ENCODE data around the gene SPC25. TPM values are rescaled to one million over a fixed set of nuclear protein-coding genes. Genes with fewer than 3 reads are reported as not detected.
"Not testable (repeated sequence)": the region's sequence is repeated elsewhere in the genome, so short reads cannot be mapped to it uniquely, and the experiment has no call there.

The SPC25 gene
- total RNA-seq, 1 experiment from 2014 or later = 3.5 TPM

DNA sequence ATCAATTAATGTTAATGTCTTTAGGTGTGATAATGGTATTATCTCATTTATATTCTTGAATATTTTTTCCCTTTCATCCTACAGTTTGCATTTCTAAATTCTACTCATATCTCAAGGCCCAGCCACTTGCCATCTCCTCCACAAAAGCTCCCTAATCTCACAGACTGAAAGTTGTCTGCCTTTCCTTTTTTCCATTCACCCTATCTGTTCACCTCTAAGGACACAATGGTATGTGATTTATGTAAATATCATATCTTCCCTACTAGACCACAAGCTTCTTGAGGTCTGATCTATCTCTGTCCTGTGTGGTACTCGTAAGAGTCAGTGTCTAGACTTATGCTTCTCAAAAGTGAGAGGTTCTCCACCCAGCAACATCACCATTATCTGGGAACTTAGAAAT is 3.9 kb upstream of the SPC25 start:
- Mint-ChIP-seq H3K27ac (ENCODE audit: low read depth, unreplicated experiment) (no peak overlapping the region), H3K4me1 (ENCODE audit: insufficient read depth, unreplicated experiment) (peaks cover 5% of the 10 kb centered on the region), H3K36me3 (ENCODE audit: insufficient read depth, unreplicated experiment) (no peaks in the 10 kb centered on the region), H3K27me3 (ENCODE audit: insufficient read depth, unreplicated experiment) (peaks cover 40% of the 10 kb centered on the region), H3K4me3 (ENCODE audit: unreplicated experiment) (no peak overlapping the region), H3K9me3 (ENCODE audit: unreplicated experiment) (no peaks in the 10 kb centered on the region)
- no peak for DNase-seq (ENCODE audit: unreplicated experiment)
- CTCF ChIA-PET = interaction anchor here (0.8 kb wide), 1 partner anchor 557 kb away, joined by 3 read pairs; no protein-coding TSS in a partner anchor
- POLR2A ChIA-PET = interaction anchor here (0.8 kb wide), 1 partner anchor 12 kb away, joined by 3 read pairs; no protein-coding TSS in a partner anchor
- no TSS peak for BruUV-seq (replicated peaks)
- intact Hi-C loops (cut with micrococcal nuclease) = no loop called here
- TF ChIP-seq, protein P1, sequence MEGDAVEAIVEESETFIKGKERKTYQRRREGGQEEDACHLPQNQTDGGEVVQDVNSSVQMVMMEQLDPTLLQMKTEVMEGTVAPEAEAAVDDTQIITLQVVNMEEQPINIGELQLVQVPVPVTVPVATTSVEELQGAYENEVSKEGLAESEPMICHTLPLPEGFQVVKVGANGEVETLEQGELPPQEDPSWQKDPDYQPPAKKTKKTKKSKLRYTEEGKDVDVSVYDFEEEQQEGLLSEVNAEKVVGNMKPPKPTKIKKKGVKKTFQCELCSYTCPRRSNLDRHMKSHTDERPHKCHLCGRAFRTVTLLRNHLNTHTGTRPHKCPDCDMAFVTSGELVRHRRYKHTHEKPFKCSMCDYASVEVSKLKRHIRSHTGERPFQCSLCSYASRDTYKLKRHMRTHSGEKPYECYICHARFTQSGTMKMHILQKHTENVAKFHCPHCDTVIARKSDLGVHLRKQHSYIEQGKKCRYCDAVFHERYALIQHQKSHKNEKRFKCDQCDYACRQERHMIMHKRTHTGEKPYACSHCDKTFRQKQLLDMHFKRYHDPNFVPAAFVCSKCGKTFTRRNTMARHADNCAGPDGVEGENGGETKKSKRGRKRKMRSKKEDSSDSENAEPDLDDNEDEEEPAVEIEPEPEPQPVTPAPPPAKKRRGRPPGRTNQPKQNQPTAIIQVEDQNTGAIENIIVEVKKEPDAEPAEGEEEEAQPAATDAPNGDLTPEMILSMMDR (IDR thresholded peaks at IDR 0.05; ENCODE audit: unreplicated experiment) = no peak

DNA sequence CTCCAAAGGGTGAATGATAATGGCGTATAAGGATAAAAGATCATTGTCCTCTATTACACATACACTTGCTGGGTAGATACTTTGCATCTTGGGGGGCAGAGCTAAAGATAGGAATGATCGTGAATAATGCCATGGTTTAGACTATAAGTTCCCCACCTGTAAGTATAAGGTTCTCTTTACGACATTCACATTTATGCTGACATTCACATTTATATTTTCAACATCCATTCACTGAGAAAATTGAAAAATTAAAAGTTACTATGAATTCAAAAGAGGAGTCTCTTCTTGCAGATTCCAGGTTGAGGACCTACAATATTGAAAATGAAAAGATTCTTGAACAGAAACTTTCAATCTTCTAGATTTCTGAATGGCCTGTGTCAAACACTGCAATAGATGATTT is 2.1 kb upstream of the SPC25 start:
- peaks cover 34% of the 10 kb centered on the region for H3K27me3 Mint-ChIP-seq (ENCODE audit: insufficient read depth, unreplicated experiment)
- peaks cover 5% of the 10 kb centered on the region for H3K4me1 Mint-ChIP-seq (ENCODE audit: insufficient read depth, unreplicated experiment)
- no peak overlapping the region for H3K4me3 Mint-ChIP-seq (ENCODE audit: unreplicated experiment)
- CTCF ChIA-PET = interaction anchor here (0.9 kb wide), 1 partner anchor 30 kb away, joined by 3 read pairs; no protein-coding TSS in a partner anchor
- POLR2A ChIA-PET = interaction anchor here (0.7 kb wide), 1 partner anchor 433 kb away, joined by 3 read pairs; no protein-coding TSS in a partner anchor
- TF ChIP-seq, protein P1 (IDR thresholded peaks at IDR 0.05; ENCODE audit: unreplicated experiment) = no peak
- DNase-seq (ENCODE audit: unreplicated experiment) = no peak
- H3K36me3 Mint-ChIP-seq (ENCODE audit: insufficient read depth, unreplicated experiment) = no peaks in the 10 kb centered on the region
- intact Hi-C loops (cut with micrococcal nuclease) = no loop called here
- no TSS peak for BruUV-seq (replicated peaks)
- no peaks in the 10 kb centered on the region for H3K9me3 Mint-ChIP-seq (ENCODE audit: unreplicated experiment)
- no peak overlapping the region for H3K27ac Mint-ChIP-seq (ENCODE audit: low read depth, unreplicated experiment)

DNA sequence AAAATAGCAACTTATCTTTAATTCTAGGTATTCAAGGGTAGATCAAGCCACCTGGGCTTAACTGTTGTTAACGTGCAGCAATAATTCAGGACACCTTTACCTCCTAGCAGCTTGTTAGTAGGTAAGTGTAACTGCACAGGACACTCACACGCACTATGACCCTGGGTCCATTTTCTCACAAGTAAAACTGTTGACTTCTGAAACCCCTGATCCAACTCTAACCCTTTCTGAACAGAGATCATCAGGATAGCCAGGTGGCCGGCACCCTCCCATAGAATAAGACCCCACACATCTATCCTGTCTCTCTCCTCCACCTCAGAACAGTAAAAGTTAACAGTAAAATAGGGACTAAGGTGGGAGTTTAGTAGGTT is 610 bp downstream of the SPC25 start:
- TF ChIP-seq, protein P1 (IDR thresholded peaks at IDR 0.05; ENCODE audit: unreplicated experiment) = no peak
- ChIA-PET POLR2A (no interaction called here), CTCF (interaction anchor here (1.2 kb wide), 1 partner anchor 15 kb away, joined by 3 read pairs; no protein-coding TSS in a partner anchor)
- no peak overlapping the region for H3K27ac Mint-ChIP-seq (ENCODE audit: low read depth, unreplicated experiment)
- DNase-seq (ENCODE audit: unreplicated experiment) = no peak
- peaks cover 33% of the 10 kb centered on the region for H3K27me3 Mint-ChIP-seq (ENCODE audit: insufficient read depth, unreplicated experiment)
- H3K4me3 Mint-ChIP-seq (ENCODE audit: unreplicated experiment) = peak overlapping the region; percentile 89
- intact Hi-C loops (cut with micrococcal nuclease) = no loop called here
- no peaks in the 10 kb centered on the region for H3K9me3 Mint-ChIP-seq (ENCODE audit: unreplicated experiment)
- BruUV-seq (replicated peaks) = no TSS peak
- peaks cover 13% of the 10 kb centered on the region for H3K4me1 Mint-ChIP-seq (ENCODE audit: insufficient read depth, unreplicated experiment)
- H3K36me3 Mint-ChIP-seq (ENCODE audit: insufficient read depth, unreplicated experiment) = peaks cover 11% of the 10 kb centered on the region

DNA sequence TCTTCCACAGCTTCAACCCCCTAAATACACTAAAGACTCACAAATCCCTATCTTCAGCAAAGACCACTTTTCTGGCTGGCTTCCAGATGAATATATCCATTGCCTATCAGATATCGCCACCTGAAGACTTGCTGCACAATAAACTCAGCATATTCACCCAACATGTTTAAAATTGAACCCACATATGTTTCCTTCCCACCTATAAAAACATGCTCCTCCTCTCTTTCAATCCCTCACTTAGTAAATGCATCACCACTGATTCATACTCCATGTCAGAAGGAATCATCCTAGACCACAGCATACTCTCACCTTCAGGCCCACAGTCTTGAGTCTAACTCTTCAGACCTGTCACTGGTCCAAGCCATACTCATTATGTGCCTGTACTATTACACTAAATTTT is 5.3 kb downstream of the SPC25 start:
- POLR2A ChIA-PET = no interaction called here
- BruUV-seq (replicated peaks) = no TSS peak
- no peaks in the 10 kb centered on the region for H3K27me3 Mint-ChIP-seq (ENCODE audit: insufficient read depth, unreplicated experiment)

DNA sequence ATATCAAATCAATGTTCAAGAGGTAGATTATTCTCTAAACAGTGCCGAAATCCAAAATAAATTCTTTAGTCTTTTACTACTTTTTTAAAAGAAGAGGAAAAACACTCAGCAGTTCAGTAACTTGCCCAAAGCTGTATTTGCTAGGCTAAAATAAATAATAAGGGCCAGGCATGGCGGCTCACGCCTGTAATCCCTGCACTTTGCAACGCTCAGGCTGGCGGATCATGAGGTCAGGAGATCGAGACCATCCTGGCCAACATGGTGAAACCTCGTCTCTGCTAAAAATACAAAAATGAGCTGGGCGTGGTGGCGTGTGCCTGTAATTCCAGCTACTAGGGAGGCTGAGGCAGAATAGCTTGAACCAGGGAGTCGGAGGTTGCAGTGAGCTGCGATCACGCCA is 8.1 kb downstream of the SPC25 start:
- not testable (repeated sequence) for BruUV-seq (replicated peaks)

More for the DNA sequence above, 5.3 kb downstream of the SPC25 start:
- peak; percentile 3 for DNase-seq (ENCODE audit: unreplicated experiment)
- CTCF ChIA-PET = no interaction called here
- no peaks in the 10 kb centered on the region for H3K9me3 Mint-ChIP-seq (ENCODE audit: unreplicated experiment)
- intact Hi-C loops (cut with micrococcal nuclease) = no loop called here
- peaks cover 8% of the 10 kb centered on the region for H3K4me1 Mint-ChIP-seq (ENCODE audit: insufficient read depth, unreplicated experiment)
- TF ChIP-seq, protein P1 (IDR thresholded peaks at IDR 0.05; ENCODE audit: unreplicated experiment) = no peak
- no peak overlapping the region for H3K4me3 Mint-ChIP-seq (ENCODE audit: unreplicated experiment)
- no peak overlapping the region for H3K27ac Mint-ChIP-seq (ENCODE audit: low read depth, unreplicated experiment)
- peaks cover 11% of the 10 kb centered on the region for H3K36me3 Mint-ChIP-seq (ENCODE audit: insufficient read depth, unreplicated experiment)

More for the DNA sequence above, 8.1 kb downstream of the SPC25 start:
- CTCF ChIA-PET; H3K27ac Mint-ChIP-seq (ENCODE audit: low read depth, unreplicated experiment); H3K27me3 Mint-ChIP-seq (ENCODE audit: insufficient read depth, unreplicated experiment); DNase-seq (ENCODE audit: unreplicated experiment); H3K9me3 Mint-ChIP-seq (ENCODE audit: unreplicated experiment); intact Hi-C loops (cut with micrococcal nuclease); H3K4me3 Mint-ChIP-seq (ENCODE audit: unreplicated experiment): not testable (repeated sequence)
- POLR2A ChIA-PET = interaction anchor here (0.7 kb wide), 1 partner anchor 12 kb away, joined by 3 read pairs; no protein-coding TSS in a partner anchor
- Mint-ChIP-seq H3K36me3 (ENCODE audit: insufficient read depth, unreplicated experiment) (peaks cover 11% of the 10 kb centered on the region), H3K4me1 (ENCODE audit: insufficient read depth, unreplicated experiment) (peaks cover 10% of the 10 kb centered on the region)
